ENCODE measurements around the gene AMDHD1. TPM values are rescaled to one million over a fixed set of nuclear protein-coding genes. Genes with fewer than 3 reads are reported as not detected.
A peak's percentile ranks its signal among the peaks of the same experiment; 100 is the strongest.

The AMDHD1 gene
- polyA plus RNA-seq, 1 donor (not counting 4 experiments of a cell fraction or from before 2014, with no cell fraction given) = 0.68 TPM

DNA sequence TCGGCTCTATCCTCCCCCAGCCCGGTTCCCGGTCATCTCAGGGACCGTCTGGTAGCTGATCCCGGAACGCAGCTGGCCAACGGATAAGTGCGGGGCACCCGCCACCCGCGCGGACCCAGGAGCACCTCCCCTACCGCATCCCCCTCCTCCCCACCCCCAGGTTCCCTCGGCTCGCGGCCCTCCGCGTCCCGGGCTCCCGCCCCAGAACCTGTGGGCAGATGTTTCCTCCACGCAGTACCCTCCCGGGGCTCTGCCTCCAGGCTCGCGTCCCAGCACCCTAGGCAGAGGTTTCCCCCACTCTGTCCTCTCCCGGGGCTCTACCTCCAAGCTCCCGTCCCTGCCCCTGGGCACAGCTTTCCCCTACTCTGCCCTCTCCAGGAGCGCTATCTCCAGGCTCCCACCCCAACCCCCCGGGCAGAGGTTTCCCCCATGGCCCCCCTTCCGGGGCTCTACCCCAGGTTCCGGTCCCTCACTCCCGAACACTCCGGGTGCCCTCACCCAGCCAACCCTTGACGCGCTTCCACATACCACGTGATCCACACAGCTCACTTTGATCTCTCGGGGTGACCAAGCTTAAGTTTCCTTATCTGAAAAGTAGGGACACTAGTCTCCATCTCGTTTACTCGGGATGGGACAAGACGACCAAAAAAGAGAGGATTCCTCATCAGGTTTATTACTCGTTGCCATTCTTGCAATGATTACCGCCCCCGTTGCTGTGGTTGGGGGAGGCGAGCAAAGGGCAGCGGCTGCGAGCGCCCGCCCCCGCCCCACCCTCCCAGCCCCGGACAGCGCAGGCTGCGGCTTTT, 404 bp upstream of the AMDHD1 start, which contains the start of gene CCDC38:
Gene CCDC38, minus strand, starts transcription at position 91 of the 806 bp plus-strand sequence. CDS start 6,105 bp downstream, outside the sequence.
- H2AFZ ChIP-seq (ENCODE audit: control insufficient read depth, low read length) = peak within 1 kb of the TSS; percentile 98
- TF ChIP-seq, protein P1, sequence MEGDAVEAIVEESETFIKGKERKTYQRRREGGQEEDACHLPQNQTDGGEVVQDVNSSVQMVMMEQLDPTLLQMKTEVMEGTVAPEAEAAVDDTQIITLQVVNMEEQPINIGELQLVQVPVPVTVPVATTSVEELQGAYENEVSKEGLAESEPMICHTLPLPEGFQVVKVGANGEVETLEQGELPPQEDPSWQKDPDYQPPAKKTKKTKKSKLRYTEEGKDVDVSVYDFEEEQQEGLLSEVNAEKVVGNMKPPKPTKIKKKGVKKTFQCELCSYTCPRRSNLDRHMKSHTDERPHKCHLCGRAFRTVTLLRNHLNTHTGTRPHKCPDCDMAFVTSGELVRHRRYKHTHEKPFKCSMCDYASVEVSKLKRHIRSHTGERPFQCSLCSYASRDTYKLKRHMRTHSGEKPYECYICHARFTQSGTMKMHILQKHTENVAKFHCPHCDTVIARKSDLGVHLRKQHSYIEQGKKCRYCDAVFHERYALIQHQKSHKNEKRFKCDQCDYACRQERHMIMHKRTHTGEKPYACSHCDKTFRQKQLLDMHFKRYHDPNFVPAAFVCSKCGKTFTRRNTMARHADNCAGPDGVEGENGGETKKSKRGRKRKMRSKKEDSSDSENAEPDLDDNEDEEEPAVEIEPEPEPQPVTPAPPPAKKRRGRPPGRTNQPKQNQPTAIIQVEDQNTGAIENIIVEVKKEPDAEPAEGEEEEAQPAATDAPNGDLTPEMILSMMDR (optimal IDR thresholded peaks at IDR 0.05 in 1 of 3, IDR thresholded peaks at IDR 0.05 in 1 of 3, conservative IDR thresholded peaks at IDR 0.05 in 1 of 3; ENCODE audit: extremely low read depth in 1 of 3, insufficient read depth in 2 of 3, low read length in 3 of 3) = no peak
- no peak for TF ChIP-seq EZH2 (IDR thresholded peaks at IDR 0.05; ENCODE audit: low read length)
- FAIRE-seq (peak; percentile 76), DNase-seq (ENCODE audit: low read depth, low spot score) (no peak)
- H3K79me2 ChIP-seq (ENCODE audit: control insufficient read depth, insufficient read depth, low read length) = no peaks in the 10 kb centered on the region
- peak within 1 kb of the TSS; percentile 81 for H3K9ac ChIP-seq (ENCODE audit: control insufficient read depth, extremely low read depth, insufficient read depth, low read length)
- peak within 1 kb of the TSS; percentile 96 for H3K4me2 ChIP-seq (ENCODE audit: control insufficient read depth, extremely low read depth, insufficient read depth, low read depth, low read length)
- H3K27me3 ChIP-seq (ENCODE audit: control insufficient read depth, extremely low read depth, insufficient read depth, low read length) = no peaks in the 10 kb centered on the region
- no peaks in the 10 kb centered on the region for H3K9me1 ChIP-seq (ENCODE audit: control insufficient read depth, extremely low read depth, insufficient read depth, low read length)
- no peaks in the 10 kb centered on the region for H3K36me3 ChIP-seq (ENCODE audit: control insufficient read depth in 2 of 2, extremely low read depth in 1 of 2, insufficient read depth in 2 of 2, low read length in 2 of 2)
- H3K27ac ChIP-seq (ENCODE audit: control insufficient read depth, insufficient read depth, low read length) = peak within 1 kb of the TSS; percentile 38
- H3K4me1 ChIP-seq (ENCODE audit: control insufficient read depth, extremely low read depth, insufficient read depth, low read length) = peaks cover 9% of the 10 kb centered on the region
- H3K9me3 ChIP-seq (ENCODE audit: control insufficient read depth, low read depth, low read length) = no peaks in the 10 kb centered on the region
- peak within 1 kb of the TSS; percentile 57 to 87 (median 74) for H3K4me3 ChIP-seq (ENCODE audit: control insufficient read depth in 2 of 3, extremely low read depth in 1 of 3, insufficient read depth in 2 of 3, low read depth in 1 of 3, low read length in 3 of 3)
- dilution Hi-C loops (cut with MboI; ENCODE audit: extremely low pct_ligation_motif_present, low sequenced_read_pairs) = no loop called here
- no peaks in the 10 kb centered on the region for H4K20me1 ChIP-seq (ENCODE audit: control insufficient read depth, extremely low read depth, insufficient read depth, low read length)

DNA sequence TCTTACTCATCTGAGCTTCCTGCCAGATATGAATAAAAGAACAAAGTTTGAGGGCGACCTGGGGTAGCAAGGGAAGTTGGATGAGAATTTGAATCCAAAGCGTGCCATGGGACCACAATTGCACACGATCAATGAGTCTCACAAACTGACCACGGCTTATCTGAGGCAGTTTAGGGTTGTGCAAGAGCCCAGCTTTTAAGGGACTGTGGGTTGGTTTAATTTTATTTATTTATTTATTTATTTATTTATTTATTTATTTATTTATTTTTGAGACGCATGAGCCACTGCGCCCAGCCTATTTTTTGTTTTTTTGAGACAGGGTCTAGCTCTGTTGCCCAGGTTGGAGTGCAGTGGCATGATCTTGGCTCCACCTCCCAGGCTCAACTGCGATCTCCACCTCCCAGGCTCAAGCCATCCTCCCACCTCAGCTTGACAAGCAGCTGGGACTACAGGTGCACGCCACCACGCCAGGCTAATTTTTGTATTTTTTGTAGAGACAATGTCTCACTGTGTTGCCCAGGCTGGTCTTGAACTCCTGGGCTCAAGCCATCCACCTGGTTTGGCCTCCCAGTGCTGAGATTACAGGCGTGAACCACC, 1.1 kb downstream of the AMDHD1 start:
- Histone ChIP-seq H3K36me3 (ENCODE audit: control insufficient read depth in 2 of 2, extremely low read depth in 1 of 2, insufficient read depth in 2 of 2, low read length in 2 of 2) (no peaks in the 10 kb centered on the region), H3K4me1 (ENCODE audit: control insufficient read depth, extremely low read depth, insufficient read depth, low read length) (peaks cover 9% of the 10 kb centered on the region), H3K27ac (ENCODE audit: control insufficient read depth, insufficient read depth, low read length) (no peak overlapping the region), H2AFZ (ENCODE audit: control insufficient read depth, low read length) (no peak overlapping the region), H4K20me1 (ENCODE audit: control insufficient read depth, extremely low read depth, insufficient read depth, low read length) (no peaks in the 10 kb centered on the region), H3K9ac (ENCODE audit: control insufficient read depth, extremely low read depth, insufficient read depth, low read length) (no peak overlapping the region), H3K9me3 (ENCODE audit: control insufficient read depth, low read depth, low read length) (no peaks in the 10 kb centered on the region), H3K27me3 (ENCODE audit: control insufficient read depth, extremely low read depth, insufficient read depth, low read length) (no peaks in the 10 kb centered on the region), H3K79me2 (ENCODE audit: control insufficient read depth, insufficient read depth, low read length) (no peaks in the 10 kb centered on the region), H3K4me3 (ENCODE audit: control insufficient read depth in 2 of 3, extremely low read depth in 1 of 3, insufficient read depth in 2 of 3, low read depth in 1 of 3, low read length in 3 of 3) (peak overlapping the region in 1 of 3 experiments; percentile 87), H3K4me2 (ENCODE audit: control insufficient read depth, extremely low read depth, insufficient read depth, low read depth, low read length) (peak overlapping the region; percentile 96), H3K9me1 (ENCODE audit: control insufficient read depth, extremely low read depth, insufficient read depth, low read length) (no peaks in the 10 kb centered on the region)
- dilution Hi-C loops (cut with MboI; ENCODE audit: extremely low pct_ligation_motif_present, low sequenced_read_pairs) = no loop called here
- no peak for FAIRE-seq
- no peak for TF ChIP-seq EZH2 (IDR thresholded peaks at IDR 0.05; ENCODE audit: low read length)
- TF ChIP-seq, protein P1 (optimal IDR thresholded peaks at IDR 0.05 in 1 of 3, IDR thresholded peaks at IDR 0.05 in 1 of 3, conservative IDR thresholded peaks at IDR 0.05 in 1 of 3; ENCODE audit: extremely low read depth in 1 of 3, insufficient read depth in 2 of 3, low read length in 3 of 3) = no peak
- DNase-seq (ENCODE audit: low read depth, low spot score) = no peak

All from keratinocyte (primary cell).